H1 (cell line): Measurements from ENCODE around the gene LDLRAD1. TPM values are rescaled to one million over a fixed set of nuclear protein-coding genes. Genes with fewer than 3 reads are reported as not detected.

ENCODE experiments used
- CTCF ChIA-PET: fragments of 300-600 bp; sonication (Branson Sonifier 250); formaldehyde crosslinking; loops from one replicate; lab custom pipeline; 2021; ENCODE audit not compliant: partially characterized antibody; lab: Charles Lee
- POLR2A ChIA-PET: fragments of 300-600 bp; sonication (Branson Sonifier 250); formaldehyde crosslinking; loops from one replicate; lab custom pipeline; 2021; ENCODE audit warnings: inconsistent platforms; ENCODE audit not compliant: partially characterized antibody; lab: Charles Lee
- DNase-seq, 2 experiments: peaks; one replicate each; pipeline versions ENCODE4 v3.0.0 to v3.0.0-alpha.2; 2010 to 2022; ENCODE audit warnings: low spot score in 2 of 2, low read depth in 1 of 2, mixed read lengths in 1 of 2
- FAIRE-seq: peaks from 2 replicates; lab custom pipeline; 2011; peaks lifted over from hg19 to GRCh38; lab: Jason Lieb, UNC
- H2AFZ ChIP-seq: 2 replicates; pipeline ENCODE4 v1.8.1; 2012; ENCODE audit warnings: low read length, inconsistent platforms
- H2AK5ac ChIP-seq: 2 replicates; pipeline ENCODE4 v1.6.1; 2013; ENCODE audit warnings: low read depth, low read length
- H2BK120ac ChIP-seq: replicated peaks from 2 replicates; pipeline ENCODE3; 2013; ENCODE audit warnings: low read depth, low read length, inconsistent platforms
- H2BK12ac ChIP-seq: 2 replicates; pipeline ENCODE4 v1.6.1; 2013; ENCODE audit warnings: low read depth, low read length
- H2BK15ac ChIP-seq: 2 replicates; pipeline ENCODE4 v1.6.1; 2013; ENCODE audit warnings: low read length
- H2BK20ac ChIP-seq: 2 replicates; pipeline ENCODE4 v1.6.1; 2013; ENCODE audit warnings: low read length
- H2BK5ac ChIP-seq: 2 replicates; pipeline ENCODE4 v1.6.1; 2013; ENCODE audit warnings: low read depth, low read length
- H3K14ac ChIP-seq: 2 replicates; pipeline ENCODE4 v1.6.1; 2013; ENCODE audit warnings: inconsistent platforms; ENCODE audit not compliant: insufficient read length
- H3K18ac ChIP-seq: 2 replicates; pipeline ENCODE4 v1.6.1; 2013; ENCODE audit warnings: low read length; ENCODE audit errors: extremely low read depth
- H3K23ac ChIP-seq: 2 replicates; pipeline ENCODE4 v1.6.1; 2013; ENCODE audit warnings: inconsistent platforms; ENCODE audit not compliant: insufficient read length
- H3K23me2 ChIP-seq: 2 replicates; pipeline ENCODE4 v1.6.1; 2013; ENCODE audit warnings: low read depth, low read length
- H3K27ac ChIP-seq: 2 replicates; pipeline ENCODE4 v1.6.1; 2011; ENCODE audit warnings: low read depth, low read length, inconsistent platforms
- H3K27me3 ChIP-seq, 4 experiments: replicated peaks in 1 of 4; 1 replicate in 1 of 4; 2 replicates in 3 of 4; pipeline versions ENCODE4 v1.6.1 to v1.8.1; 2011 to 2013; ENCODE audit warnings: low read length in 3 of 4, mild to moderate bottlenecking in 3 of 4, inconsistent platforms in 2 of 4, mixed read lengths in 2 of 4, moderate library complexity in 1 of 4; ENCODE audit not compliant: control insufficient read depth in 3 of 4, insufficient read depth in 3 of 4; ENCODE audit errors: extremely low read depth in 1 of 4
- H3K36me3 ChIP-seq, 4 experiments: 2 replicates each; pipeline versions ENCODE4 v1.6.1 to v1.8.1; 2011 to 2013; ENCODE audit warnings: mild to moderate bottlenecking in 4 of 4, low read length in 3 of 4, moderate library complexity in 2 of 4, control low read depth in 1 of 4, inconsistent platforms in 1 of 4; ENCODE audit not compliant: insufficient read depth in 4 of 4, control insufficient read depth in 2 of 4
- H3K4ac ChIP-seq: replicated peaks from 2 replicates; pipeline ENCODE3; 2013; ENCODE audit warnings: low read length, low read depth, mixed read lengths, inconsistent platforms; ENCODE audit not compliant: insufficient read length
- H3K4me1 ChIP-seq, 4 experiments: replicated peaks in 1 of 4; 1 replicate in 1 of 4; 2 replicates in 3 of 4; pipeline versions ENCODE4 v1.6.1 to v1.8.1; 2011 to 2013; ENCODE audit warnings: low read length in 3 of 4, inconsistent platforms in 2 of 4, mixed read lengths in 1 of 4; ENCODE audit not compliant: insufficient read depth in 4 of 4, control insufficient read depth in 3 of 4
- H3K4me2 ChIP-seq, 2 experiments: 2 replicates each; pipeline versions ENCODE4 v1.6.1 to v1.8.1; 2011 to 2013; ENCODE audit warnings: low read depth in 2 of 2, low read length in 2 of 2, control low read depth in 1 of 2, inconsistent platforms in 1 of 2, mild to moderate bottlenecking in 1 of 2; ENCODE audit not compliant: insufficient read depth in 1 of 2
- H3K4me3 ChIP-seq, 4 experiments: fragments of 200-600, 300-600 bp in 1 of 4; sonication (generic), shearing (Covaris generic), sonication (Bioruptor Twin) in 1 of 4; 2 replicates each; pipeline versions ENCODE4 v1.5.1 to v1.8.1; 2011 to 2016; ENCODE audit warnings: low read length in 4 of 4, low read depth in 3 of 4, control low read depth in 2 of 4, inconsistent platforms in 2 of 4, mild to moderate bottlenecking in 2 of 4, mixed read lengths in 1 of 4, moderate library complexity in 1 of 4; ENCODE audit not compliant: insufficient read depth in 2 of 4; ENCODE audit errors: extremely low read depth in 1 of 4
- H3K56ac ChIP-seq: replicated peaks from 2 replicates; pipeline ENCODE3; 2013; ENCODE audit warnings: low read depth, mild to moderate bottlenecking, mixed read lengths, low read length, inconsistent platforms; ENCODE audit not compliant: insufficient read length
- H3K79me1 ChIP-seq: 2 replicates; pipeline ENCODE4 v1.6.1; 2013; ENCODE audit warnings: low read depth, low read length, control low read depth
- H3K79me2 ChIP-seq, 2 experiments: 2 replicates each; pipeline versions ENCODE4 v1.6.1 to v1.8.1; 2012 to 2013; ENCODE audit warnings: low read length in 2 of 2, mild to moderate bottlenecking in 2 of 2, inconsistent platforms in 1 of 2; ENCODE audit not compliant: insufficient read depth in 2 of 2, control insufficient read depth in 1 of 2
- H3K9ac ChIP-seq, 4 experiments: replicated peaks in 1 of 4; 1 replicate in 1 of 4; 2 replicates in 3 of 4; pipeline versions ENCODE4 v1.6.1 to v1.8.1; 2011 to 2013; ENCODE audit warnings: low read depth in 3 of 4, low read length in 3 of 4, control low read depth in 2 of 4, mild to moderate bottlenecking in 2 of 4, moderate library complexity in 2 of 4, inconsistent platforms in 1 of 4; ENCODE audit errors: extremely low read depth in 1 of 4
- H3K9me3 ChIP-seq, 2 experiments: 2 replicates each; pipeline versions ENCODE4 v1.6.1 to v1.8.1; 2012 to 2013; ENCODE audit warnings: mild to moderate bottlenecking in 2 of 2, moderate library complexity in 2 of 2, control low read depth in 1 of 2, inconsistent platforms in 1 of 2, low read depth in 1 of 2, low read length in 1 of 2, mixed read lengths in 1 of 2; ENCODE audit not compliant: insufficient read depth in 2 of 2
- H4K20me1 ChIP-seq, 2 experiments: replicated peaks in 1 of 2; 2 replicates each; pipeline versions ENCODE3 to v1.8.1; 2011 to 2013; ENCODE audit warnings: inconsistent platforms in 2 of 2, low read length in 2 of 2, mild to moderate bottlenecking in 1 of 2; ENCODE audit not compliant: insufficient read depth in 2 of 2, control insufficient read depth in 1 of 2
- H4K5ac ChIP-seq: 2 replicates; pipeline ENCODE4 v1.6.1; 2013; ENCODE audit warnings: low read length, low read depth, mixed read lengths, inconsistent platforms; ENCODE audit not compliant: insufficient read length
- H4K8ac ChIP-seq: 2 replicates; pipeline ENCODE4 v1.8.0; 2013; ENCODE audit warnings: mild to moderate bottlenecking, moderate library complexity, low read length, inconsistent platforms; ENCODE audit not compliant: insufficient read depth; ENCODE audit errors: extremely low read depth
- H4K91ac ChIP-seq: replicated peaks from 2 replicates; pipeline ENCODE3; 2013; ENCODE audit warnings: low read length, mixed read lengths, inconsistent platforms; ENCODE audit not compliant: insufficient read length
- WGBS, 2 experiments: shearing (Covaris generic) in 1 of 2; methylation state at CpG; one replicate each; pipeline versions ENCODE4 v1.1.6 to v1.1.7; 2013 to 2015; ENCODE audit warnings: low lambda C conversion rate in 2 of 2, mixed read lengths in 2 of 2, inconsistent platforms in 1 of 2, low coverage in 1 of 2, missing lambda C conversion rate in 1 of 2; ENCODE audit not compliant: insufficient replicate concordance in 2 of 2, insufficient coverage in 1 of 2, insufficient read length in 1 of 2; ENCODE audit errors: extremely low coverage in 1 of 2, missing lambda C conversion rate in 1 of 2; 5-methylcytosine and 5-hydroxymethylcytosine counted together
- polyA plus RNA-seq, 7 experiments: library from polyadenylated mRNA; depleted of rRNA in 3 of 7; stranded (reverse) in 5 of 7; unstranded in 2 of 7; fragments of >200 nt in 5 of 7; fragments of 200-250 nt in 2 of 7; gene quantifications; 1 replicate in 5 of 7; 2 replicates in 1 of 7; 4 replicates in 1 of 7; pipeline versions ENCODE4 v1.2.1 to v1.2.3, GENCODE V29; 2011 to 2013; ENCODE audit warnings: missing spikeins in 2 of 7, mixed read lengths in 2 of 7
- total RNA-seq: library from RNA; stranded (reverse); fragmentation: NEBNext Ultra II Directional; extraction: Animal tissue kit (Norgen Biotek cat#: 25700); gene quantifications from 2 replicates; pipeline ENCODE4 v1.2.1, GENCODE V29; 2021

Gene LDLRAD1
- total and polyA plus RNA-seq, 2 of the 8 experiments (the other 6 are each of a cell fraction or from before 2014, with no cell fraction given) = not detected

- no peak overlapping the region for H4K8ac ChIP-seq
- no peak overlapping the region for H2BK5ac ChIP-seq
- H3K36me3 ChIP-seq = peaks cover 21 to 60% (median 37%) of the 10 kb centered on the region in 4 experiments
- H4K91ac ChIP-seq = no peak overlapping the region
- DNase-seq = no peak
- no peaks in the 10 kb centered on the region for H3K27me3 ChIP-seq
- 78% methylated on average over 5 of the region's 5 CpGs; no CpG with 5 or more reads in 1 of the 2 experiments for WGBS, 2 experiments
- no peak overlapping the region for H4K5ac ChIP-seq
- no peak overlapping the region for H2AFZ ChIP-seq
- ChIA-PET CTCF (interaction anchor here (1.0 to 7.2 kb wide), 5 partner anchors 14 to 103 kb away, joined by 3 to 114 read pairs (median 3); no protein-coding TSS in a partner anchor), POLR2A (interaction anchor here (1.2 to 1.4 kb wide), 2 partner anchors 15 to 108 kb away, joined by 3 read pairs; no protein-coding TSS in a partner anchor)
- no peak overlapping the region for H3K4me3 ChIP-seq
- H3K23me2 ChIP-seq = no peaks in the 10 kb centered on the region
- H3K9me3 ChIP-seq = no peaks in the 10 kb centered on the region
- H3K23ac ChIP-seq = no peak overlapping the region
- H3K4ac ChIP-seq = no peak overlapping the region
- peaks cover 0 to 2% of the 10 kb centered on the region in 2 experiments for H4K20me1 ChIP-seq
- H2BK120ac ChIP-seq = no peak overlapping the region
- no peak overlapping the region for H3K27ac ChIP-seq
- no peaks in the 10 kb centered on the region; a peak in 2 of 7 replicates for H3K4me1 ChIP-seq
- FAIRE-seq = no peak
- no peak overlapping the region for H2AK5ac ChIP-seq
- no peak overlapping the region for H3K56ac ChIP-seq
- H3K79me2 ChIP-seq = no peaks in the 10 kb centered on the region
- H3K79me1 ChIP-seq = no peaks in the 10 kb centered on the region; the same call in 1 of the 2 replicates
- H3K9ac ChIP-seq = no peak overlapping the region
- H3K14ac ChIP-seq = no peak overlapping the region
- no peak overlapping the region for H2BK12ac ChIP-seq
- no peak overlapping the region for H3K4me2 ChIP-seq
- no peak overlapping the region for H3K18ac ChIP-seq
- no peak overlapping the region for H2BK15ac ChIP-seq
- H2BK20ac ChIP-seq = no peak overlapping the region
These were observed 53.9 kb downstream of the LDLRAD1 start for GRCh38 chr1:53964109-53964508.
